CD4-positive, alpha-beta T cell (primary cell): ENCODE measurements around the gene BHMT2. TPM values are rescaled to one million over a fixed set of nuclear protein-coding genes. Genes with fewer than 3 reads are reported as not detected.

Experiments used
- ATAC-seq: fragments of 200-7000 bp; cut with Tn5 transposase; one replicate; pipeline ENCODE4 v1.10.0; 2022; ENCODE audit warnings: mild to moderate bottlenecking; ENCODE audit not compliant: poor library complexity
- CTCF ChIA-PET: fragments of 350-600 bp; sonication (Branson Sonifier 250); formaldehyde crosslinking; loops from one replicate; lab custom pipeline; 2021; ENCODE audit warnings: antibody characterized with exemption, inconsistent platforms; lab: Charles Lee
- POLR2A ChIA-PET: fragments of 350-600 bp; sonication (Branson Sonifier 250); formaldehyde crosslinking; loops from one replicate; lab custom pipeline; 2021; ENCODE audit warnings: antibody characterized with exemption, inconsistent platforms; lab: Charles Lee
- DNase-seq, 14 experiments: peaks; one replicate each; pipeline ENCODE4 v3.0.0-alpha.2; 2013 to 2020; ENCODE audit warnings: mixed read lengths in 2 of 14
- H3K27ac ChIP-seq, 2 donors: one replicate each; pipeline versions ENCODE4 v1.5.1 to v1.7.0; 2013; ENCODE audit warnings: low read length in 2 of 2, low read depth in 1 of 2, mild to moderate bottlenecking in 1 of 2
- H3K27me3 ChIP-seq, 2 experiments: 1 replicate in 1 of 2; 2 replicates in 1 of 2; pipeline versions ENCODE4 v1.6.1 to v1.7.0; 2013; ENCODE audit warnings: low read length in 2 of 2, control low read depth in 1 of 2, mild to moderate bottlenecking in 1 of 2, moderate library complexity in 1 of 2; ENCODE audit not compliant: insufficient read depth in 2 of 2, control insufficient read depth in 1 of 2
- H3K36me3 ChIP-seq: one replicate; pipeline ENCODE4 v1.6.1; 2013; ENCODE audit warnings: low read length, control low read depth; ENCODE audit not compliant: insufficient read depth
- H3K4me1 ChIP-seq: one replicate; pipeline ENCODE4 v1.6.1; 2013; ENCODE audit warnings: low read length, control low read depth; ENCODE audit not compliant: insufficient read depth
- H3K4me3 ChIP-seq: one replicate; pipeline ENCODE4 v1.5.1; 2013; ENCODE audit warnings: mild to moderate bottlenecking, low read length, moderate library complexity
- H3K9me3 ChIP-seq, 2 experiments: 1 replicate in 1 of 2; 2 replicates in 1 of 2; pipeline versions ENCODE4 v1.6.1 to v1.7.0; 2013; ENCODE audit warnings: low read length in 2 of 2, mild to moderate bottlenecking in 2 of 2, control low read depth in 1 of 2, moderate library complexity in 1 of 2; ENCODE audit not compliant: control insufficient read depth in 1 of 2, insufficient read depth in 1 of 2
- H3K27ac Mint-ChIP-seq: one replicate; pipeline ENCODE4 v1.8.0; 2020; ENCODE audit warnings: mixed read lengths
- H3K27me3 Mint-ChIP-seq: one replicate; pipeline ENCODE4 v1.8.0; 2021; ENCODE audit warnings: mixed read lengths
- H3K36me3 Mint-ChIP-seq: one replicate; pipeline ENCODE4 v1.8.0; 2021; ENCODE audit warnings: low read depth, mixed read lengths
- H3K4me1 Mint-ChIP-seq: one replicate; pipeline ENCODE4 v1.8.0; 2021; ENCODE audit warnings: low read depth, mixed read lengths
- H3K4me3 Mint-ChIP-seq: one replicate; pipeline ENCODE4 v1.8.0; 2020; ENCODE audit warnings: mild to moderate bottlenecking, mixed read lengths
- H3K9me3 Mint-ChIP-seq: one replicate; pipeline ENCODE4 v1.8.0; 2020; ENCODE audit warnings: mixed read lengths
- CTCF ChIP-seq: fragments of 200-600 bp; IDR thresholded peaks from one replicate; pipeline ENCODE4 v1.8.0; 2022; ENCODE audit warnings: antibody characterized with exemption, mild to moderate bottlenecking
- intact Hi-C, 2 experiments: fragments of 100-400 bp; cut with DNase I in 1 of 2; cut with micrococcal nuclease in 1 of 2; formaldehyde crosslinking; loops; one replicate each; pipeline versions ENCODE4 v1.15.1 to v1.9.0; 2023 to 2025; cut with DNase I, micrococcal nuclease
- total RNA-seq, 174 experiments: library from RNA in 2 of 174; stranded (reverse) in 2 of 174; gene quantifications; one replicate each; pipeline ENCODE4 v1.2.3 and lab custom pipeline; 2021 to 2026

Gene BHMT2
- total RNA-seq, 2 experiments from 2014 or later = not detected

DNA sequence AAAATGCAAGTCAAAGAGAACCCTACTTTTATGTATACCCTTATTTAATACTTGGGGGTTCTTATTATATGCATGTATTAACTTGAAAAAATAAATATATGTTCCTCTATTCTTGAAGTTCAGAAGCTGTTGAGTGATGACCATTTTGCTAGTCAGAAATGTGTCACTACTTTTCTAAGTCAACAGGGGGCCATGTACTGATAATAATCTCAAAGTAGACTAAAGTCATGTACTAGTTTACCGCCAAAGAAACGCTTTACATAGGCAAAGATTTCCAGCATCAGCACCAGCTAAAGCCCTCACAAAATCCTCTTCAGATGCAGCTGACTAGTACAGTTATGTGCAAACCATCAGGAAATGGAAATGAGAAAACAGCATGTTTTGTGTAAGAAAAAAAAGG, 36.3 kb downstream of the BHMT2 start:
- H3K4me3 ChIP-seq = no peak overlapping the region
- Mint-ChIP-seq H3K4me3 (no peak overlapping the region), H3K27ac (no peak overlapping the region), H3K4me1 (no peaks in the 10 kb centered on the region), H3K9me3 (no peaks in the 10 kb centered on the region), H3K27me3 (peaks cover 72% of the 10 kb centered on the region), H3K36me3 (no peaks in the 10 kb centered on the region)
- intact Hi-C loops = loop anchor here in 1 of 2 experiments (5.0 kb wide), 1 partner anchor 129 kb away; no protein-coding TSS in a partner anchor
- ChIA-PET POLR2A (no interaction called here), CTCF (interaction anchor here (2.2 kb wide), 1 partner anchor 27 kb away, joined by 5 read pairs; no protein-coding TSS in a partner anchor)
- H3K27ac ChIP-seq = no peak overlapping the region
- DNase-seq (no peak), ATAC-seq (no peak)
- peaks cover 12 to 37% of the 10 kb centered on the region in 2 experiments for H3K27me3 ChIP-seq
- no peaks in the 10 kb centered on the region for H3K4me1 ChIP-seq
- H3K36me3 ChIP-seq = no peaks in the 10 kb centered on the region
- H3K9me3 ChIP-seq = no peaks in the 10 kb centered on the region
- no peak for TF ChIP-seq CTCF

GRCh38 chr5:79107020-79107796, 37.6 kb downstream of the BHMT2 start:
- peaks cover 79% of the 10 kb centered on the region for H3K27me3 Mint-ChIP-seq
- peaks cover 0 to 9% of the 10 kb centered on the region in 2 experiments for H3K9me3 ChIP-seq
- no peak overlapping the region for H3K4me3 Mint-ChIP-seq
- peak in 2 of 14 experiments; percentile 15 to 29 for DNase-seq
- ATAC-seq = no peak
- H3K9me3 Mint-ChIP-seq = no peaks in the 10 kb centered on the region
- no peak for TF ChIP-seq CTCF
- no peak overlapping the region for H3K27ac Mint-ChIP-seq
- no peaks in the 10 kb centered on the region for H3K4me1 ChIP-seq
- H3K4me1 Mint-ChIP-seq = no peaks in the 10 kb centered on the region
- no peak overlapping the region for H3K27ac ChIP-seq
- CTCF ChIA-PET = interaction anchor here (2.2 kb wide), 1 partner anchor 25 kb away, joined by 5 read pairs; no protein-coding TSS in a partner anchor
- H3K4me3 ChIP-seq = no peak overlapping the region
- H3K36me3 Mint-ChIP-seq = no peaks in the 10 kb centered on the region
- H3K36me3 ChIP-seq = no peaks in the 10 kb centered on the region
- peaks cover 24 to 50% of the 10 kb centered on the region in 2 experiments for H3K27me3 ChIP-seq
- POLR2A ChIA-PET = no interaction called here
- intact Hi-C loops = loop anchor here in 1 of 2 experiments (5.0 kb wide), 1 partner anchor 130 kb away; no protein-coding TSS in a partner anchor

DNA sequence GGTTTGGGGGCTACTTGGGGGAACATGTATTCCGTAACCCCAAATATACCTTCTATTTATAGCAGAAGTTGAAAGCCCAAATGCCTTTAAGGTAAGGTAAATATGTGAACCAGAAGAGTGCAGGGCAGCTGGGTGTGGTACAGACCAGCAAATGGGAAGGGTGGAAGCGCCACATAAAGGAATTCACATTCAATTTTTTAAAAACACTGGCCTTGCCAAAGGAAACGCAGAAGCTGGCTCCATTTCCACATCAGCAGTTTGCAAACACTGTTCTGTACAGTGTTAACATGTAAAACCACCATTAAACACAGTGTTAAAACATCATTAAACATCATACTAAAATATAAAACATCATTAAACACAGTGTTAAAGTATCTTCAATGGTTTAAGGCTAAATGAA, 38.5 kb downstream of the BHMT2 start:
- CTCF ChIA-PET = no interaction called here
- intact Hi-C loops = loop anchor here in 1 of 2 experiments (5.0 kb wide), 1 partner anchor 131 kb away; no protein-coding TSS in a partner anchor
- Histone ChIP-seq H3K4me1 (no peaks in the 10 kb centered on the region), H3K4me3 (no peak overlapping the region), H3K27me3 (peaks cover 32 to 58% of the 10 kb centered on the region in 2 experiments), H3K27ac (no peak overlapping the region), H3K9me3 (peaks cover 0 to 11% of the 10 kb centered on the region in 2 experiments), H3K36me3 (no peaks in the 10 kb centered on the region)
- no peak for DNase-seq
- H3K4me1 Mint-ChIP-seq = no peaks in the 10 kb centered on the region
- TF ChIP-seq CTCF = no peak
- H3K27me3 Mint-ChIP-seq = peaks cover 79% of the 10 kb centered on the region
- no peak for ATAC-seq
- no peaks in the 10 kb centered on the region for H3K9me3 Mint-ChIP-seq
- no peaks in the 10 kb centered on the region for H3K36me3 Mint-ChIP-seq
- H3K27ac Mint-ChIP-seq = no peak overlapping the region
- POLR2A ChIA-PET = no interaction called here
- H3K4me3 Mint-ChIP-seq = no peak overlapping the region
